Measurements from ENCODE around the gene PPP1R2C.

Gene PPP1R2C

GRCh38 chrX:42748067-42748850 is 29.7 kb downstream of the PPP1R2C start:
- DNase-seq, result no peak

GRCh38 chrX:42746606-42747005 is 31.4 kb downstream of the PPP1R2C start:
- DNase-seq, result no peak

GRCh38 chrX:42740456-42740855 is 37.5 kb downstream of the PPP1R2C start:
- DNase-seq, result no peak

- DNase-seq, result no peak
These were observed 38.2 kb downstream of the PPP1R2C start for GRCh38 chrX:42739741-42740140.

- no peak for DNase-seq
These were observed 38.7 kb downstream of the PPP1R2C start for GRCh38 chrX:42739258-42739657.

GRCh38 chrX:42738552-42738951 is 39.4 kb downstream of the PPP1R2C start:
- DNase-seq, result no peak

GRCh38 chrX:42735250-42735649 is 42.7 kb downstream of the PPP1R2C start:
- no peak for DNase-seq

GRCh38 chrX:42732506-42732905 is 45.5 kb downstream of the PPP1R2C start:
- no peak for DNase-seq
